Fibroblast of skin of scalp (primary cell): ENCODE measurements around the gene TUBGCP2.

Experiments used
- DNase-seq: peaks from one replicate; pipeline ENCODE4 v3.0.0-alpha.2; 2013

The TUBGCP2 gene

GRCh38 chr10:133341983-133342382 is 33.3 kb upstream of the TUBGCP2 start:
- no peak for DNase-seq

GRCh38 chr10:133339708-133340380 is 31.2 kb upstream of the TUBGCP2 start:
- no peak for DNase-seq

GRCh38 chr10:133338080-133339071 is 29.7 kb upstream of the TUBGCP2 start:
- DNase-seq: no peak

- no peak for DNase-seq
Measured at GRCh38 chr10:133337370-133337725, 28.7 kb upstream of the TUBGCP2 start.

- no peak for DNase-seq
Measured at GRCh38 chr10:133336577-133337369, 28.1 kb upstream of the TUBGCP2 start, which contains the start of gene CALY. TSS of gene CALY (minus strand) at chr10:133336896. CDS start at chr10:133328989, 7,907 bp downstream.

GRCh38 chr10:133336118-133336576 is 27.5 kb upstream of the TUBGCP2 start:
- DNase-seq: no peak

- peak; percentile 35 for DNase-seq
Measured at GRCh38 chr10:133335246-133336117, 26.8 kb upstream of the TUBGCP2 start.

GRCh38 chr10:133334503-133335245 is 26.0 kb upstream of the TUBGCP2 start:
- no peak for DNase-seq

- DNase-seq: no peak
Measured at GRCh38 chr10:133332936-133333699, 24.4 kb upstream of the TUBGCP2 start.

- peak; percentile 84 for DNase-seq
Measured at GRCh38 chr10:133329491-133330202, 21.0 kb upstream of the TUBGCP2 start.

GRCh38 chr10:133328358-133329343 is 20.0 kb upstream of the TUBGCP2 start:
- DNase-seq: no peak

- no peak for DNase-seq
Measured at GRCh38 chr10:133327651-133328357, 19.1 kb upstream of the TUBGCP2 start.

- DNase-seq: no peak
Measured at GRCh38 chr10:133326745-133327650, 18.3 kb upstream of the TUBGCP2 start.

GRCh38 chr10:133326223-133326551 is 17.5 kb upstream of the TUBGCP2 start:
- no peak for DNase-seq

GRCh38 chr10:133325440-133326222 is 17.0 kb upstream of the TUBGCP2 start:
- no peak for DNase-seq

- DNase-seq: no peak
Measured at GRCh38 chr10:133324857-133325260, 16.2 kb upstream of the TUBGCP2 start.
